GM12872 (cell line): ENCODE results near the gene KRTAP12-3.

Source experiments
- TF ChIP-seq, protein P1 (sequence below): IDR thresholded peaks from 3 replicates; pipeline ENCODE4 v1.5.1; 2011; ENCODE audit warnings: low read depth, mild to moderate bottlenecking, low read length, moderate library complexity; ENCODE audit not compliant: insufficient read depth

KRTAP12-3 gene

DNA sequence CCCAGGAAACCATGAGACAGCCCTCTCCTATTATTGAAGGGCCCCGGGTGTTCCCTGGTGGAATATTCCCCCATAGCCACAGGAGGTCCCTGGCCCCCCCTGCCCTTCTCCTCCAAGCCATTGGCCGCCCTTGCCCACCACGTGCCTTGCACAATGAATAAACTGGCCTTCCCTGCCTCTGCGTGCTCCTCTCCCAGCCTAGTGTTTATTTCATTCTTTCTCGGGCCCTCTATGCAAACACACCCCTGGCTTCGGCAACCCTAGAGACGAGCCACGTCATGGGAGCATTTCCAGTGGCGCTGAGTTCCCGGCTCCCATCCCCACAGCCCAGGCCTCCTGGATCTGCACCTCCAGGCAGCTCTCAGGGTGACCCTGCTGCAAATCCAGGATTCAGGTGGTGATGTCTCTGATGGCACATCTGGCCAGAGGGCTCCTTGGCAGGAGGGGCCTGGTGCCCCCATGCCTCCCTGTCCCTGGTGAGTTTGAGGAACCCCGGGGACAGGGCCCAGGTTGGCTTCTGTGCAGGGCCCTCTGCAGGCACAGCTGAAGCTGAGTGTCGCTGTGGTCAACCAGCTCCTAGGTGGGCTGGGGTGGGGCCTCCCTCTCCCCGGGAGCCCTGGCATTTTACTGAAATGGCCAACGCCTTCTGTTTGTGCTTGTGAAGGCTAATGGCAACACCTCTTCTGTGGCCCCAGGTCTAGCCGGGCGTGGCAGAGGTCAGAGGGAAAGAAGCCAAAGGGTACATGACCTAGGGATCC is 45.4 kb downstream of the KRTAP12-3 start:
- TF ChIP-seq, protein P1, sequence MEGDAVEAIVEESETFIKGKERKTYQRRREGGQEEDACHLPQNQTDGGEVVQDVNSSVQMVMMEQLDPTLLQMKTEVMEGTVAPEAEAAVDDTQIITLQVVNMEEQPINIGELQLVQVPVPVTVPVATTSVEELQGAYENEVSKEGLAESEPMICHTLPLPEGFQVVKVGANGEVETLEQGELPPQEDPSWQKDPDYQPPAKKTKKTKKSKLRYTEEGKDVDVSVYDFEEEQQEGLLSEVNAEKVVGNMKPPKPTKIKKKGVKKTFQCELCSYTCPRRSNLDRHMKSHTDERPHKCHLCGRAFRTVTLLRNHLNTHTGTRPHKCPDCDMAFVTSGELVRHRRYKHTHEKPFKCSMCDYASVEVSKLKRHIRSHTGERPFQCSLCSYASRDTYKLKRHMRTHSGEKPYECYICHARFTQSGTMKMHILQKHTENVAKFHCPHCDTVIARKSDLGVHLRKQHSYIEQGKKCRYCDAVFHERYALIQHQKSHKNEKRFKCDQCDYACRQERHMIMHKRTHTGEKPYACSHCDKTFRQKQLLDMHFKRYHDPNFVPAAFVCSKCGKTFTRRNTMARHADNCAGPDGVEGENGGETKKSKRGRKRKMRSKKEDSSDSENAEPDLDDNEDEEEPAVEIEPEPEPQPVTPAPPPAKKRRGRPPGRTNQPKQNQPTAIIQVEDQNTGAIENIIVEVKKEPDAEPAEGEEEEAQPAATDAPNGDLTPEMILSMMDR: no peak

DNA sequence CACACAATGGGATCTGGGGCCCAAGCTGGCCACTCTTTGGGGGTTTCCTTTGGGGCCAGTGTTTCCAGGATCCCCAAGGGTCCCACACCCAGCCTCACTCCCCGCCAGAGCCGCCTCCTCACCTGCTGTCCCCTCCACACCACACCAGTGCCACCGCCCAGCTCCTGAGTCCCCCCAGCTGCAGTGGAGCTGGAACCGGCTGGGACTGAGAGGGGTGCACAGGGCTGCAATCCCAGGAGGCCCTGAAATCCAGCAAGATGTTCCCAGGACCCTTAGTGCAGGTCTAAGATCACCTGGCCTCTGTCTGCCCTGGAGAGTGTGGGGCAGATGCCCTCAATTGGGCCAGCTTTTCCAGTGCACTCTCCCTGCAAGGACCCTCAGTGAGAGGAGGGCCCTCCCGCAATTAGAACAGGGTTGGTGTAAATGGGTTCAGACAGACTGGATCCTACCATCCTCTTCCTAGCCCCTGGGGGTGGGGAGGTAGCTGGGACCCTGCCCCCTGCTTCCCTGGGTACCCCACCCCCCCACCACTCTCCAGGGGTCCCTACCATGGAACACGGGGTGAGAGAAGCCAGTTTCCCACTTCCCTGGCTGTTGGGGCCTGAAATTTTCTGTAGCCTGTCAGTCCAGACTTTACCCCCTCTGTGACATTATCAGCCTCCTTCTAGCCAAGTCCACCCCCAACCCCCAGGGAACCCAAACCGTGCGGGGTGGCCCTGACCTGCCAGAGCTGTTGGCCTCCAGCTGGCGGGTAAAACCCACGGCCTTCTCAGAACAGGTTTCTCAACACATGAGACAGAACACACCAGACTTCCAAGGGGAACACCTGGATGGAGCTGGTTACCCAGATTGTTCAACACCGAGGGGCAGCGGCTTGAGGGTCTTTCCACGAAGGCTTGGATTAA is 46.3 kb downstream of the KRTAP12-3 start:
- TF ChIP-seq, protein P1: no peak

- TF ChIP-seq, protein P1: no peak
Observed at GRCh38 chr21:44704636-44705001, 46.9 kb downstream of the KRTAP12-3 start.

- TF ChIP-seq, protein P1: no peak
Observed at GRCh38 chr21:44706026-44706705, 48.4 kb downstream of the KRTAP12-3 start.

GRCh38 chr21:44706706-44707581 is 49.2 kb downstream of the KRTAP12-3 start:
- TF ChIP-seq, protein P1: no peak
